ENCODE data around the gene ATG16L1.

DNA sequence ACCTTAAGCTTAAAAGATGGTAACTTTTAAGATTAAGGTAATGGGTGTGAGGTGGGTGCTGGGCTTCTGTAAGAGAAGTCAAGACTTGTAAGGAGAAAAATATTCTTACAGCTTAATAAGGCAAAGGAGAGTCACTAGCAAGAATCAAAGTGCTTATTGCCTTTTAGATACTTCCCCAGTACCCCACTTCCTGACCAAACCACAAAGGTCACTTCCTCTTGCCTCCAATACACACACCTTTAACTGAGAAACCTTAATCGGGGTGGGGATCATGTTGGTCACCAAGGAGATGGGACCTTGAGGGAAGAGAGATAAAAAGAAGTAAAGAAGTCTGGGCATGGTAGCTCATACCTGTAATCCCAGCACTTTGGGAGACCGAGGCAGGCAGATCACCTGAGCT, 10.6 kb upstream of the ATG16L1 start:
- TF ChIP-seq, protein P1, sequence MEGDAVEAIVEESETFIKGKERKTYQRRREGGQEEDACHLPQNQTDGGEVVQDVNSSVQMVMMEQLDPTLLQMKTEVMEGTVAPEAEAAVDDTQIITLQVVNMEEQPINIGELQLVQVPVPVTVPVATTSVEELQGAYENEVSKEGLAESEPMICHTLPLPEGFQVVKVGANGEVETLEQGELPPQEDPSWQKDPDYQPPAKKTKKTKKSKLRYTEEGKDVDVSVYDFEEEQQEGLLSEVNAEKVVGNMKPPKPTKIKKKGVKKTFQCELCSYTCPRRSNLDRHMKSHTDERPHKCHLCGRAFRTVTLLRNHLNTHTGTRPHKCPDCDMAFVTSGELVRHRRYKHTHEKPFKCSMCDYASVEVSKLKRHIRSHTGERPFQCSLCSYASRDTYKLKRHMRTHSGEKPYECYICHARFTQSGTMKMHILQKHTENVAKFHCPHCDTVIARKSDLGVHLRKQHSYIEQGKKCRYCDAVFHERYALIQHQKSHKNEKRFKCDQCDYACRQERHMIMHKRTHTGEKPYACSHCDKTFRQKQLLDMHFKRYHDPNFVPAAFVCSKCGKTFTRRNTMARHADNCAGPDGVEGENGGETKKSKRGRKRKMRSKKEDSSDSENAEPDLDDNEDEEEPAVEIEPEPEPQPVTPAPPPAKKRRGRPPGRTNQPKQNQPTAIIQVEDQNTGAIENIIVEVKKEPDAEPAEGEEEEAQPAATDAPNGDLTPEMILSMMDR (IDR thresholded peaks at IDR 0.05): no peak
- no peak for TF ChIP-seq POLR2A (IDR thresholded peaks at IDR 0.05)
- no peak for TF ChIP-seq POLR2AphosphoS5 (IDR thresholded peaks at IDR 0.05)
- TF ChIP-seq EP300 (IDR thresholded peaks at IDR 0.05): no peak
